Pons (tissue), 1 donor: ENCODE data around the gene KCNMB2.

Experiments
- DNase-seq: peaks from one replicate; pipeline ENCODE4 v3.0.0-alpha.2; 2016; ENCODE audit warnings: low spot score

The KCNMB2 gene

GRCh38 chr3:178646186-178646862, 110.1 kb downstream of the KCNMB2 start:
- DNase-seq, result peak; percentile 73

DNA sequence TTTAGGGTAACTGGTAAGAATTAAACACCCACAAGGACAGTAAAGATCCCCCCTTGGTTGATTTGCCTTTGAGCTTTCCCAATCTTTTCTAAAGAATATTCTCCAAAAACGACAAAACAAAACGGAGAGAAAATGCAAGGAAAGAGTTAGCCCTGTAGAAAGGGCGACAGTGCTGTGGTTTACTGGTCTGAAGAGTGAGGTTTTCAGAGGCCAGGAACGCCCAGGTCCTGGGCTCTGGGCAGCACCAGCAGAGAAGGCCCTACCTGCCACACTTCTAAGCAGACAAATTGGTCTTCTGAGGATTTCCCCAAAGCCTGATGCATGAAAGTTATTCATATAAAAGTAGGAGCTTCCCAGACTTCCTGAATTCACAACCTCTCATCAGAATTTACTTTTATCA, 119.3 kb downstream of the KCNMB2 start:
- no peak for DNase-seq

DNA sequence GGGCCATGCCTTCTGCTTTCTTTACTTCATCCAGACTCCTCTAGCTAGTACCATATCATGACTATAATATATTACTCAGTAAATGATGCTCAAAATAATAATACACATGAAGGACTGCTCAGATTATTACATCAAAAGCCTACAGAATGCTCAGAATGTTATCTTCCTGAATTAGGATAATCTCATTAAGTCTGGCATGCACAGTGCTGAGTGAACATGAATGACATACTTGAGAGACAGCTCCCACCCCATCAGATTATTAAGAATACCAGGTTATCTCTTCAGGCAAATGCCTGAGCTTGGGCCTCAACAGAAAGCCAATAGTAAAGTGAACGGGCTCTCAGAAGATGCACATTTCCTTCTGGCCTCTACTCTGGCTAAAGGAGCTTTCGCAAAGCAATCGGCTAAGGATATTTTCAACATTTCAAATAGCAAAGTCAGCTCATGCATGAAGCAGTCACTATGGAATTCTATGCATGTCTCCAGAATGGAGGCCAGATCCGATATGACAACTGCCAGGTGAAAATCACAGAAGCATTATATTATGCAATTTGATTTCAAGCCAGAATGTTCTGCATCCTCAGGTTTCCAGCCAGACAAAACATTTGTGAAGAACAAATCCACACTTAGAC, 122.6 kb downstream of the KCNMB2 start:
- no peak for DNase-seq

- no peak for DNase-seq
These were observed 127.1 kb downstream of the KCNMB2 start for GRCh38 chr3:178663201-178663934.

DNA sequence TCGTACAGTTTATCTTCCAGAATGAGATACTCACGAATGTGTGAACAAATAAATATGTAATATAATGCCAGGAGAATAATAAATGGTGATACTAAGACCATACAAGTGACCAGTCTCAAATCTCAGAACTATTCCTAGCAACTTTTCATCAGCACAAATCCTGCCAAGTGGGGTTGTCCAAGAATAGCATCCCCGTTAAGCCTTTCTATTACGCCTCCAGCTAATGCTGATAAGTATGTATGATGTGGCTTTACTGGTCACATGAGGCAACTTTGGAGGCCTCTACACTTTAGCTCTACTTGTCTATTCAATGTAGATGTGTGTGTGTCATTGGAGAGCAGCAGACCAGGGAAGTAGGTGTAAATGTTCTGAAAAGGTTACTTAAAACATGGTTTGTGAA, 129.5 kb downstream of the KCNMB2 start:
- DNase-seq, result no peak

DNA sequence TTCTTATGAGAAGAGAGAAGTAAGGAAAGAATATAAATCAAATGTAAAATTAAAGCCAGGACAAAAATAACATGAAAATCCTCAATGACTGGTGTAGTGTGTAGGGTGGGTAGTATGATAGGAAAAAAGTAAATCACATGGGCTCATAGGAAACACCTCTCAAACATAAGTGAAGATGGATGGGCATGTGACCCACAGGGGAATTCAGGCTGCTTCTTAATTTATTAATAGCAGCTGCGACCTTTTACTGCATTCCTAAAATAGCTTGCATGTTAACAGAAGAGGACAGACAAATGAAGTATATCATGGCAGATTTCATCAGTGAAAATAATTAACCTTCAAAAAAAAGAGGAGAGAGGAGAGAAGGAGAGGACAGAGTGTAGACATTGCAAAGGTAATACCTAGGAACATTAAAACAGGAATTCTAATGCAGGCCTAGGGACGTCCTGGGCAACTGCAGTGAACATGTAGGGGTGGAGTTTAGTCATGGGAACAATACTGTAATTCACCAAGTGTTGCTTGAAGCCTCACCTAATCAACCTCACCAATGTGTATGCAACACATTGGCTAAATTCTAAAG, 132.9 kb downstream of the KCNMB2 start:
- no peak for DNase-seq

DNA sequence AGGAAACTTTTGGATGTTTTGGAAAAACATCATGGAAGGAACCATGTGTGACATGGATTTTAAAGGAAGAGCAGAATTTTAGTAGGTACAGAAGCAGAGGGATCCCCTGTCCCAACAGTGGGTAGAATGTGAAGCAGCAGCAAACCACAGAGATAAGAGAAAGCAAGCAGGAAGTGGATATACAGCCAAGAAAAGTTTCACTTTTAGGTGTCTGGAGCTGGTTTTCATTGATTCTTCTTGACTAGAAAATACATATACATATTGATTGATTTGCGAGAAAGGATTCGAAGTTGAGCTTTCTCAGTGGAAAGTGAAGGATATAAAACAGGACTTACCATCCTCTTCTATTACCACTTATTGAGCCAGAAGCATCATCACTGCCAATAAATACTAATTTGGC, 133.5 kb downstream of the KCNMB2 start:
- DNase-seq, result no peak

- no peak for DNase-seq
These were observed 135.1 kb downstream of the KCNMB2 start for GRCh38 chr3:178671377-178671776.

- DNase-seq, result no peak
These were observed 135.6 kb downstream of the KCNMB2 start for GRCh38 chr3:178671791-178672190.

DNA sequence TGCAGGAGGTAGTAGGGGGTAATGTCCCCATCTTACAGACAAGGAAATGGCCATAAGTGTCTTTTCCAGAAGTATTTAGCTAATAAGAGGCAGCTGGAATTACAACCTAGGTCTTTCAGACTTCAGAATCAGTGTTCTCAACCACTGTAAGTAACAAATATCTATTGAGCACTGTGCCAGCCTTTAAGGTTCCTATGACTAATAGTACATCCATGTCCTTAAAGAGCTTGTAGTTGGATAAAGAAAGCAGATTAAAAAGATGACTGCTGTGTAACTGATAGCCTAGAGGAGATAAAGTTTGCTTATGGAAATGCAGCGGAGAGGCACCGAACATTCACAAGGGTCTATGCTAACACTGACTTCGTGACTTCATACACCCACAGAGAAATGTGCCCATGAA, 136.0 kb downstream of the KCNMB2 start:
- no peak for DNase-seq

DNA sequence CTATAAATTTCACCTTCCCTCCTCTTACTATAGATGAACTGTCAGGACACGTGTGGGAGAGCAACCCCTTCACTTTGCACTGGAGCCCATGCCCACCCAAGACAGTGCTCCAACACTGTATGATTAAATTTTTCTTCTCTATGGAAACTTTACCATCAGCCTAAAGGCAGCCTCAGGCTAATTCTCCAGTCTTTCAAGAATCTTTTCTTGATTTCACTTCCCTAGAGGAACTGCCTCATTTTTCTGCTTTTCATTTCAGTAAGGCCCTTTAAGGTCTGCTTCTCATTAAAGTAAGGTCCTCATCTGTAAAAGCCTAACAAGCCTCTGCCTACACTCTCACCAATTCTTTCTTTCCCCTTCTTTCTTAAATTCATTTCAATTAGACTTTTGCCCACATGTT, 137.3 kb downstream of the KCNMB2 start:
- DNase-seq, result no peak

DNA sequence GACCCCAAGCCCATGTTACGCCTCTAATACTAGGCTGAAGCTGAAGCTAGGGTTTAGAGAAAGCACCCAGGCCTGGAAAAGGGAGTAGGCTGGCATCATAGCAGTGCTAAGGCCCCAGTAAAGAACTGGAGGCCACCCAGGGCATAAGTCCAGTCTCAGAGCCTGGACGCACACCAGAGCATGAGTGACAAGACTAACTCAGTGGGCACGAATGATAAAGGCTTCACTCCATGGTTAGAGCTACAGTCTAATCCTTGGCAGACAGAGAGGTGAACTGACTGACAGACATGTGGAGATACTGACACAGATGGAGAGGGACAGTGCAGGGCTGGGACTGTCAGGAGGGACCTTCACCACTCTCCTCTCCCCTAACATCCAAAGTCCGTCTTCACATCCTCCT, 139.8 kb downstream of the KCNMB2 start:
- DNase-seq, result no peak

DNA sequence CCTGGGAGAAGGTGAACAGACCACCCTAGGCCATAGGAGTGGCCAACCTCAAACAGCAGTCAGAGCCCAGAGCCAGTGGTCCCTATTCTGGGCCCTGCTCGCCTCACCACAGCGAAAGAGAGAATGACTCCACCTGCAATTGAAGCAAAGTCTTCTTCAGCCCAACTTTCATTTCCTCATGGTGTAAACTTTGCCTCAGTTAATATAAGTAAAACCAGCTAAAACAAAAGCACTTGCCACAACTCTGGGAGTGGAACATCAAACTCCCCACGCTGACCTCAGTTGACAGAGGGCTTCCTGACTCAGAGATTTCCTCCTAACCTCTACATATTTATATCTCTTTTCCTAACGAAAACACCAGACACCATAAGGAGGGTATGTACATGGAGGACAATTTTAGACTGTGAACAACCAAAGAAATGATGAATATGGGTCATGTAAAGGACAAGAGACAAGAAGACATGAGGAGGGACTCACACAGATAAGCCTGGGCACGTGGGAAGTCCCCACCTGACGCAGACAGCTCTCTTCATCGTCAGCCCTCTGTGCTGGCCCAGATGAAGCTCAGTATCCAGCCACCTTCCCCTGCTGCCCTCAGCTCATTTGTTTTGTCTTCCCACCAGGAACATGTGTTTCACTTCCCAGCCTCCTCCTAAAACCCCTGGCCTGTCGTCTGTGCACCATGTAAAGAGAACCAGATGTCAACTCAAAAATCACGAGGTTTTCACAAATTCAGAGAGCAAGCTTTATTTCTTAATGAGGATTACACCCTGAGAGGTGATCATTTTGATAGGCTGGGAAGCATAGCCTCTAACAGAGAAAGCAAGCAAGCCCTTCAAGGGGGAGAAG, 140.9 kb downstream of the KCNMB2 start:
- DNase-seq, result no peak

GRCh38 chr3:178677961-178678360, 141.7 kb downstream of the KCNMB2 start:
- no peak for DNase-seq

DNA sequence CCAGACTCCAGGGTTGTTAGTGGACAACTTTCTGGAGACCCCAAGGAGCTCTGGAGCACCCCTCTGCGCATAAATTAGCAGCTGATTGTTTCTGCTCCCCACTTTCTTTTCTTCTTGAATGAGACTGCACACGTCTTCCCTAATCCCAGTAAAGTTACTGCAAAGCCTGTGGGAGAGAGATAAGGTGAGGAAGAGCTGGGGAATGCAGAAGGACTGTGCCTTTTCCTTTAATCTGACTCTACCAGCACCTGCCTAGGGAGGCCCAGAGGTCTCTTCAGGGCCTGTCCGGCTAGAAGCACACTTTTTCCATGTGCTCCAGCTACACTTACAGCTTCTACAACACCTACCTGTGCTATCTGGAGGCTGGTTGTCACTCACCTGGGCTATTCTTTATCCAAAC, 143.8 kb downstream of the KCNMB2 start:
- no peak for DNase-seq

- DNase-seq, result no peak
These were observed 144.3 kb downstream of the KCNMB2 start for GRCh38 chr3:178680489-178680888.

DNA sequence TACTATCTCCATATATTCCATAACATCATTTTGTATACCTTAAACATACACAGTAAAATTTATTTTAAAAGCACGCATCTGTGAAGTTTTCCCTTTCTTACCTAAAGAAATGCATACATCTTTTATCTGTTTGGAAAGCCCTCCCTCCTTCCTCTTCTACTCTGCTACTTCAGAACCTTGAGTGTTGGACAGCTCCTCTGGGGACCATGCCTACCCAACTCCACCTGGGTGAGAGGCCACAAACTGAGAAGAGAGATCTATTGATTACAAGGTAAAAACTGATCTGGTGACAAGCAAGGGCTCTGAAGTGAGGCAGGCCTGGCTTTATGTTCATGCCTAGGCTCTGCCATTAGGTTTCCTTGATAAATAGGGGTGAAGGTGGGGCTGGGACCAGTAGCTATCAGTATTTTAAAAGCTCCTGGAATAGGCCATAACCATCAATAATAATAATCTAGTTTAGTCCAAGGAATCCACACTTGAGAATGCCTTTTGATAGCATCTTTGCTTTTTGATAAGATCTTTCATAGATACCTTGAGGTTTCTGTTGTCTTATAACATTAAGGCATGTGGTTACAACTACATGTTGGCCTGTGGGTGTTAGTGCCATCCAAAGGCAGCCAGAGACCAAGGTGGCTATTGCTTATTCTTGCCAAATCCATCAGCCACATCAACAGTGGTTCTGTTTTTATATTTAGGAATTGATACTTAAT, 148.8 kb downstream of the KCNMB2 start:
- no peak for DNase-seq

DNA sequence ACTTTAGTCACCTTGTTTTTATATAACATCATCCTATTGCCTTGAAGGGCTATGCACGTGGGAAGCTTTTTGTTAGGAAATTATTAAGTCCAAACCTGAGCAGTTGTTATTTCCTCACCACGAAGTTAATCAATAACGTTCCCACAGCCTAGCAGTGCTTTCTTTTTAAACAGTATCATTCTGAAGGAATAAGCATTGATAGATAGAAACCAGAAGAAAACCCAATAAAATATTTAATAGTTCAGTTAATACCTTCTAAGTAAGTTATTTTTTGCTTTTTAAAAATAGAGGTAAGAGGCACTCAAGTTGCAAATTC, 149.3 kb downstream of the KCNMB2 start:
- no peak for DNase-seq

GRCh38 chr3:178686826-178687225, 150.6 kb downstream of the KCNMB2 start:
- no peak for DNase-seq

- no peak for DNase-seq
These were observed 154.3 kb downstream of the KCNMB2 start for GRCh38 chr3:178690571-178690970.

GRCh38 chr3:178699364-178699763, 163.1 kb downstream of the KCNMB2 start:
- no peak for DNase-seq

- DNase-seq, result peak; percentile 22
These were observed 163.6 kb downstream of the KCNMB2 start for GRCh38 chr3:178699810-178700209.
